SK-N-SH (cell line): ENCODE results near the gene IMPDH1.
A peak's percentile ranks its signal among the peaks of the same experiment; 100 is the strongest.

Source experiments
- EP300 ChIP-seq, 2 experiments: IDR thresholded peaks; 2 replicates each; pipeline versions ENCODE4 v1.4.0 to v1.6.1; 2012; ENCODE audit warnings: borderline replicate concordance in 1 of 2, low read depth in 1 of 2, low read length in 1 of 2
- GATA2 ChIP-seq: sonication (generic); formaldehyde crosslinking; IDR thresholded peaks from 2 replicates; pipeline ENCODE4 v1.5.0; 2020; ENCODE audit warnings: mild to moderate bottlenecking, missing genetic modification reagents
- POLR2AphosphoS5 ChIP-seq: IDR thresholded peaks from 2 replicates; pipeline ENCODE4 v1.6.1; 2012; ENCODE audit warnings: low read depth, low read length
- TF ChIP-seq, protein P1 (sequence below): fragments of 200-600 bp; sonication (generic); IDR thresholded peaks from 2 replicates; pipeline ENCODE4 v1.6.1; 2017; ENCODE audit warnings: antibody characterized with exemption, mild to moderate bottlenecking, moderate library complexity

DNA sequence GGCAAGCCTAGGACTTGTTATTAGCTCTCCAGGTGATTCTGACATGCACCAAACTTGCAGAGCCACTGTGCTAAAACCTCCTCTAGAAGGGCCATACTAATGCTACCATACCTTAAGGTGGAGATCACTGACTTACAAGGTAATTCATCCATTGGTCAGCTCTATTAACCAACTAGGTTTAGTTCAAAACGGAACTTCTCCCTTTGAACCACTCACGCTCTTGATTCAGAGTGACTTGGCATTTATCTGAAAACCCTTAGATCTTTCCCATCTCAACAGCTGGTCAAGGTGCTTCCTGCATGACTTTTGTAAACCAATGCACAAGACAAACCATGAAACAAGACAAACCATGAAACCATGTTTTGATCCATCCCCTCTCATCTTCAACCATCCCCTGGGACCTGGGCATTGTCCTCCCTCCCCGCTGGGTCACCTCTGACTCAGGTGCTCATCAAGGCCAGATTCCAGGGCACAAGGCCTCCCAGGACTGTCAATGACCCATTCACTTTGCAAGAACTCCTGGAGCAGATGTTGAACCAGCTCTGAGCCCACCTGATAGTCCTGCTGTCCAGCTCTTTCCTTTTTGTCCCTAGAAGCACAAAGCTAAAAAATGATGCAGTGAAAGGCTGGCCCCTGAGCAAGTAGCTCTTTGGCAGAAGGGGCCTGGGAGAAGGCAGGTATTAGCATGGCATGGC, 18.8 kb downstream of the IMPDH1 start:
- TF ChIP-seq, protein P1, sequence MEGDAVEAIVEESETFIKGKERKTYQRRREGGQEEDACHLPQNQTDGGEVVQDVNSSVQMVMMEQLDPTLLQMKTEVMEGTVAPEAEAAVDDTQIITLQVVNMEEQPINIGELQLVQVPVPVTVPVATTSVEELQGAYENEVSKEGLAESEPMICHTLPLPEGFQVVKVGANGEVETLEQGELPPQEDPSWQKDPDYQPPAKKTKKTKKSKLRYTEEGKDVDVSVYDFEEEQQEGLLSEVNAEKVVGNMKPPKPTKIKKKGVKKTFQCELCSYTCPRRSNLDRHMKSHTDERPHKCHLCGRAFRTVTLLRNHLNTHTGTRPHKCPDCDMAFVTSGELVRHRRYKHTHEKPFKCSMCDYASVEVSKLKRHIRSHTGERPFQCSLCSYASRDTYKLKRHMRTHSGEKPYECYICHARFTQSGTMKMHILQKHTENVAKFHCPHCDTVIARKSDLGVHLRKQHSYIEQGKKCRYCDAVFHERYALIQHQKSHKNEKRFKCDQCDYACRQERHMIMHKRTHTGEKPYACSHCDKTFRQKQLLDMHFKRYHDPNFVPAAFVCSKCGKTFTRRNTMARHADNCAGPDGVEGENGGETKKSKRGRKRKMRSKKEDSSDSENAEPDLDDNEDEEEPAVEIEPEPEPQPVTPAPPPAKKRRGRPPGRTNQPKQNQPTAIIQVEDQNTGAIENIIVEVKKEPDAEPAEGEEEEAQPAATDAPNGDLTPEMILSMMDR: no peak
- TF ChIP-seq POLR2AphosphoS5: peak; percentile 25; the same call in 1 of the 2 replicates
- TF ChIP-seq GATA2 (CRISPR knock-in tag): no peak
- TF ChIP-seq EP300 (IDR thresholded peaks at IDR 0.05; ENCODE audit: borderline replicate concordance in 1 of 2, low read depth in 1 of 2, low read length in 1 of 2): no peak
